ENCODE measurements around the gene SCFD2.

SCFD2 gene

GRCh38 chr4:52889354-52889753 is 476.5 kb downstream of the SCFD2 start:
- peaks cover 40% of the 10 kb centered on the region for H3K4me1 Mint-ChIP-seq
- no peak overlapping the region for H3K4me3 Mint-ChIP-seq
- no peaks in the 10 kb centered on the region for H3K27me3 Mint-ChIP-seq (ENCODE audit: low read depth)
- TF ChIP-seq, protein P1, sequence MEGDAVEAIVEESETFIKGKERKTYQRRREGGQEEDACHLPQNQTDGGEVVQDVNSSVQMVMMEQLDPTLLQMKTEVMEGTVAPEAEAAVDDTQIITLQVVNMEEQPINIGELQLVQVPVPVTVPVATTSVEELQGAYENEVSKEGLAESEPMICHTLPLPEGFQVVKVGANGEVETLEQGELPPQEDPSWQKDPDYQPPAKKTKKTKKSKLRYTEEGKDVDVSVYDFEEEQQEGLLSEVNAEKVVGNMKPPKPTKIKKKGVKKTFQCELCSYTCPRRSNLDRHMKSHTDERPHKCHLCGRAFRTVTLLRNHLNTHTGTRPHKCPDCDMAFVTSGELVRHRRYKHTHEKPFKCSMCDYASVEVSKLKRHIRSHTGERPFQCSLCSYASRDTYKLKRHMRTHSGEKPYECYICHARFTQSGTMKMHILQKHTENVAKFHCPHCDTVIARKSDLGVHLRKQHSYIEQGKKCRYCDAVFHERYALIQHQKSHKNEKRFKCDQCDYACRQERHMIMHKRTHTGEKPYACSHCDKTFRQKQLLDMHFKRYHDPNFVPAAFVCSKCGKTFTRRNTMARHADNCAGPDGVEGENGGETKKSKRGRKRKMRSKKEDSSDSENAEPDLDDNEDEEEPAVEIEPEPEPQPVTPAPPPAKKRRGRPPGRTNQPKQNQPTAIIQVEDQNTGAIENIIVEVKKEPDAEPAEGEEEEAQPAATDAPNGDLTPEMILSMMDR (IDR thresholded peaks at IDR 0.05; ENCODE audit: unreplicated experiment in 3 of 3), result no peak
- H3K36me3 Mint-ChIP-seq (ENCODE audit: low read depth), result peaks cover 7% of the 10 kb centered on the region
- H3K27ac Mint-ChIP-seq, result peak overlapping the region in 1 of 3 experiments; percentile 90
- H3K9me3 Mint-ChIP-seq, result no peaks in the 10 kb centered on the region

DNA sequence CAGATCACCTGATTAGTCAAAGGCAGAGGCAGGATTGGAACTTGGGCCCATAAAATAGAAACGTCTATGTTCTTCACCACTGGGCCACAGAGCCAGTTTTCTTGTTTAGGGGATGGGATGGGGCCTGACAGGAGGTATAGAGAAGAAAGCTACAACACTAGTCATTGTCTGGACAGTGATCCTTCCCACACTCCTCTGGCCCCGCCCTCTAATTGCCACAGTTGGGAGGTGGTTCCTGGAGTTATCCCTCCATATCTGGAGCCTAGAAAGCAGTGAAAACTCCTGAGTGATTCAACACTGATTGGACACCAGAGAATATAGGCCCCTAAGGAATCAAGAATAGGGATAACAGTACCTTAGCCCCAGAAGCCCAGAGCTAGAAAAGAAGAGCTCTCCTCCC is 480.9 kb downstream of the SCFD2 start:
- H3K27me3 Mint-ChIP-seq (ENCODE audit: low read depth), result no peaks in the 10 kb centered on the region
- H3K36me3 Mint-ChIP-seq (ENCODE audit: low read depth), result peaks cover 12% of the 10 kb centered on the region
- no peaks in the 10 kb centered on the region for H3K9me3 Mint-ChIP-seq
- peaks cover 32% of the 10 kb centered on the region for H3K4me1 Mint-ChIP-seq
- TF ChIP-seq, protein P1 (IDR thresholded peaks at IDR 0.05; ENCODE audit: unreplicated experiment in 3 of 3), result no peak
- H3K4me3 Mint-ChIP-seq, result no peak overlapping the region
- H3K27ac Mint-ChIP-seq, result no peak overlapping the region

GRCh38 chr4:52883707-52884669 is 481.9 kb downstream of the SCFD2 start:
- no peaks in the 10 kb centered on the region for H3K9me3 Mint-ChIP-seq
- TF ChIP-seq, protein P1 (IDR thresholded peaks at IDR 0.05; ENCODE audit: unreplicated experiment in 3 of 3), result no peak
- H3K4me3 Mint-ChIP-seq, result no peak overlapping the region
- peaks cover 12% of the 10 kb centered on the region for H3K36me3 Mint-ChIP-seq (ENCODE audit: low read depth)
- H3K27me3 Mint-ChIP-seq (ENCODE audit: low read depth), result no peaks in the 10 kb centered on the region
- H3K27ac Mint-ChIP-seq, result peak overlapping the region; percentile 55 to 84 (median 81)
- peaks cover 25% of the 10 kb centered on the region for H3K4me1 Mint-ChIP-seq

DNA sequence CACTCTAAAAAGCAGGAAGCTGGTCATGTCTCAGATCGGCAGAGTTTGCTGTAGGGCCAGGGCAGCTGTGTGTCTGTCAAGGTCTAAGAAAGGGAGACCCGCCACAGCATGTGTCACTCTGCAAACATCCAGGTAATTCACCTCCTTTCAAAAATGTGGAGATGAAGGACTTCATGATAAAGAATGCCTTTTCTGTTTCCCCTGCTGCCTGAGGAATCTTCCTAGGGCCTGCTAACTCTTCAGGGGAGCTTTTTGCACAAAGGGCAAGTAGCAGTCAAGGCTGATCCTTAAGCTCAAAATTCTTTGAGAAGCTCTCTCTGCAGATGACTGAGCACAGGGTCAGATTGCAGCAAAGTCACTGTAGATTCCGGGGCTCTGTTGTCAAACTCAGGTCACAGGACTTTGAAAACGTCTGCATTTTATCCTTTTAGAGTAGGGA is 482.7 kb downstream of the SCFD2 start:
- Mint-ChIP-seq H3K9me3 (no peaks in the 10 kb centered on the region), H3K36me3 (ENCODE audit: low read depth) (peaks cover 5% of the 10 kb centered on the region), H3K4me1 (peaks cover 26% of the 10 kb centered on the region), H3K27me3 (ENCODE audit: low read depth) (no peaks in the 10 kb centered on the region), H3K27ac (peak overlapping the region; percentile 55 to 84 (median 81)), H3K4me3 (no peak overlapping the region)
- TF ChIP-seq, protein P1 (IDR thresholded peaks at IDR 0.05; ENCODE audit: unreplicated experiment in 3 of 3), result no peak

DNA sequence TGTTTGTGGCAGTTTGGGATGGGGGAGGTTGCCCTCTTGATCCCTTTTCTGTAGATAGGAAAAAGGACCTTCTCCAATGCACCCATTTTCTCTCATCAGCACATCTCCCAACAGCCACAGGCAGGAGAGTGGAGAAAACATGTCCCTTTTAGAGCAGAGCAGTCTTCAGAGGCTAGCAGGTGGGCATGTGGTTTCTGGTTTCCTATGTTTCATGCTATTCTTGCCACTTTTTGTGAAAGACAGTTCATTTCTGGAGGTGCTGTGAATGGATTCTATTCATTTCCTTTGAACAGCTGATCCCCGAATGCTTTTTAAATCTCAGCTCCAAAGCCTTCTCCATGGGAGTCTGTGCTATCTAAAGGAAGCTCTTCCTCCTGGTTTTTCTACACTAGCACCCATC is 484.9 kb downstream of the SCFD2 start:
- Mint-ChIP-seq H3K36me3 (ENCODE audit: low read depth) (peaks cover 5% of the 10 kb centered on the region), H3K27ac (no peak overlapping the region), H3K27me3 (ENCODE audit: low read depth) (no peaks in the 10 kb centered on the region), H3K9me3 (no peaks in the 10 kb centered on the region), H3K4me1 (peaks cover 43% of the 10 kb centered on the region), H3K4me3 (no peak overlapping the region)
- TF ChIP-seq, protein P1 (IDR thresholded peaks at IDR 0.05; ENCODE audit: unreplicated experiment in 3 of 3), result no peak

Data from nephron (organoid).